AG08395 (cell line): Measurements from ENCODE around the gene TOR1A.
"Not testable (repeated sequence)": the region's sequence is repeated elsewhere in the genome, so short reads cannot be mapped to it uniquely, and the experiment has no call there.

Source experiments
- DNase-seq: peaks from one replicate; pipeline ENCODE4 v3.0.0; 2012; ENCODE audit warnings: mixed read lengths, low spot score

The TOR1A gene

GRCh38 chr9:129781131-129781530 lies 42.8 kb downstream of the TOR1A start:
- DNase-seq, result no peak

GRCh38 chr9:129779560-129780190 lies 44.3 kb downstream of the TOR1A start:
- DNase-seq, result no peak

- DNase-seq, result no peak
Measured at GRCh38 chr9:129778469-129778868, 45.5 kb downstream of the TOR1A start.

- no peak for DNase-seq
Measured at GRCh38 chr9:129777769-129778130, 46.2 kb downstream of the TOR1A start.

GRCh38 chr9:129776938-129777768 lies 46.8 kb downstream of the TOR1A start:
- peak; percentile 98 for DNase-seq

- peak; percentile 31 for DNase-seq
Measured at GRCh38 chr9:129776566-129776937, 47.4 kb downstream of the TOR1A start.

- not testable (repeated sequence) for DNase-seq
Measured at GRCh38 chr9:129776096-129776495, 47.8 kb downstream of the TOR1A start.

- DNase-seq, result no peak
Measured at GRCh38 chr9:129775448-129775798, 48.5 kb downstream of the TOR1A start.

GRCh38 chr9:129774791-129775447 lies 49.0 kb downstream of the TOR1A start:
- DNase-seq, result no peak

GRCh38 chr9:129773262-129774048 lies 50.5 kb downstream of the TOR1A start:
- DNase-seq, result peak; percentile 2

- no peak for DNase-seq
Measured at GRCh38 chr9:129770741-129771140, 53.2 kb downstream of the TOR1A start.

- DNase-seq, result no peak
Measured at GRCh38 chr9:129769669-129770068, 54.3 kb downstream of the TOR1A start.

- no peak for DNase-seq
Measured at GRCh38 chr9:129768486-129768885, 55.5 kb downstream of the TOR1A start.

GRCh38 chr9:129765764-129766317 lies 58.1 kb downstream of the TOR1A start:
- DNase-seq, result no peak

- DNase-seq, result peak; percentile 43
Measured at GRCh38 chr9:129762985-129763926, 60.7 kb downstream of the TOR1A start.
